B cell (primary cell): ENCODE data around the gene TUT1. TPM values are rescaled to one million over a fixed set of nuclear protein-coding genes. Genes with fewer than 3 reads are reported as not detected.

ENCODE experiments used
- ATAC-seq: fragments of 200-7000 bp; cut with Tn5 transposase; one replicate; pipeline ENCODE4 v1.10.0; 2021; ENCODE audit warnings: low read depth, mild to moderate bottlenecking, moderate number of reproducible peaks, moderate library complexity
- CTCF ChIA-PET: fragments of 350-600 bp; sonication (Branson Sonifier 250); formaldehyde crosslinking; loops from one replicate; lab custom pipeline; 2021; ENCODE audit warnings: antibody characterized with exemption, inconsistent platforms; lab: Charles Lee
- POLR2A ChIA-PET: fragments of 350-600 bp; sonication (Branson Sonifier 250); formaldehyde crosslinking; loops from one replicate; lab custom pipeline; 2021; ENCODE audit warnings: antibody characterized with exemption; lab: Charles Lee
- DNase-seq: peaks from one replicate; pipeline ENCODE4 v3.0.0; 2013
- H2AFZ ChIP-seq: 2 replicates; pipeline ENCODE4 v1.6.1; 2012; ENCODE audit warnings: mild to moderate bottlenecking, low read depth, low read length; ENCODE audit not compliant: insufficient read depth, poor library complexity, severe bottlenecking
- H3K27ac ChIP-seq, 2 donors: 1 replicate in 1 of 2; 2 replicates in 1 of 2; pipeline ENCODE4 v1.5.1; 2012 to 2013; ENCODE audit warnings: low read length in 2 of 2, mild to moderate bottlenecking in 2 of 2, moderate library complexity in 1 of 2
- H3K27me3 ChIP-seq, 4 experiments: fragments of 200-600 bp in 1 of 4; sonication (generic) in 1 of 4; replicated peaks in 1 of 4; 1 replicate in 2 of 4; 2 replicates in 2 of 4; pipeline versions ENCODE4 v1.6.1 to v1.7.0; 2013 to 2016; ENCODE audit warnings: low read length in 3 of 4, mild to moderate bottlenecking in 2 of 4, mixed read lengths in 1 of 4, moderate library complexity in 1 of 4; ENCODE audit not compliant: insufficient read depth in 4 of 4, control insufficient read depth in 3 of 4; ENCODE audit errors: control extremely low read depth in 1 of 4
- H3K36me3 ChIP-seq, 2 experiments: replicated peaks in 1 of 2; 1 replicate in 1 of 2; 2 replicates in 1 of 2; pipeline versions ENCODE4 v1.6.1 to v1.7.1; 2013; ENCODE audit warnings: low read length in 1 of 2; ENCODE audit not compliant: insufficient read depth in 2 of 2, control insufficient read depth in 1 of 2; ENCODE audit errors: control extremely low read depth in 1 of 2, extremely low read depth in 1 of 2
- H3K4me1 ChIP-seq, 2 donors: fragments of 200-600 bp in 1 of 2; sonication (generic) in 1 of 2; 1 replicate in 1 of 2; 2 replicates in 1 of 2; pipeline versions ENCODE4 v1.5.1 to v1.6.1; 2013 to 2017; ENCODE audit warnings: low read length in 2 of 2; ENCODE audit not compliant: control insufficient read depth in 2 of 2, insufficient read depth in 2 of 2
- H3K4me2 ChIP-seq: replicated peaks from 2 replicates; pipeline ENCODE3; 2012; ENCODE audit warnings: mild to moderate bottlenecking, low read depth, low read length; ENCODE audit not compliant: poor library complexity, severe bottlenecking
- H3K4me3 ChIP-seq, 5 experiments: fragments of 200-600 bp in 1 of 5; sonication (generic) in 1 of 5; 1 replicate in 3 of 5; 2 replicates in 2 of 5; pipeline versions ENCODE4 v1.5.1 to v1.7.0; 2011 to 2016; ENCODE audit warnings: low read length in 4 of 5, mild to moderate bottlenecking in 4 of 5, low read depth in 2 of 5, control low read depth in 1 of 5, moderate library complexity in 1 of 5; ENCODE audit not compliant: insufficient read depth in 1 of 5; ENCODE audit errors: control extremely low read depth in 1 of 5, extremely low read depth in 1 of 5
- H3K79me2 ChIP-seq: fragments of 200-600 bp; sonication (generic); one replicate; pipeline ENCODE4 v1.6.0; 2016; ENCODE audit warnings: low read length; ENCODE audit not compliant: control insufficient read depth, insufficient read depth
- H3K9ac ChIP-seq: fragments of 200-600 bp; sonication (generic); 2 replicates; pipeline ENCODE4 v1.6.1; 2017; ENCODE audit warnings: mild to moderate bottlenecking, low read length, moderate library complexity
- H3K9me3 ChIP-seq, 3 donors: one replicate each; pipeline versions ENCODE4 v1.6.1 to v1.7.1; 2013; ENCODE audit warnings: low read length in 2 of 3; ENCODE audit not compliant: control insufficient read depth in 2 of 3, insufficient read depth in 1 of 3; ENCODE audit errors: control extremely low read depth in 1 of 3
- H4K20me1 ChIP-seq: 2 replicates; pipeline ENCODE4 v1.6.0; 2012; ENCODE audit warnings: mild to moderate bottlenecking, low read length; ENCODE audit not compliant: insufficient read depth, control insufficient read depth, poor library complexity, severe bottlenecking
- H3K27ac Mint-ChIP-seq: one replicate; pipeline ENCODE4 v1.8.0; 2021; ENCODE audit warnings: mixed read lengths
- H3K27me3 Mint-ChIP-seq: one replicate; pipeline ENCODE4 v1.8.0; 2021; ENCODE audit warnings: mixed read lengths
- H3K4me1 Mint-ChIP-seq: one replicate; pipeline ENCODE4 v1.8.0; 2021; ENCODE audit warnings: mixed read lengths
- H3K4me3 Mint-ChIP-seq: one replicate; pipeline ENCODE4 v1.8.0; 2021; ENCODE audit warnings: mixed read lengths
- H3K9me3 Mint-ChIP-seq: one replicate; pipeline ENCODE4 v1.8.0; 2022; ENCODE audit warnings: mixed read lengths; ENCODE audit not compliant: insufficient read depth
- EZH2 ChIP-seq: IDR thresholded peaks from 2 replicates; pipeline ENCODE4 v1.6.1; 2012; ENCODE audit warnings: borderline replicate concordance, low read depth, mild to moderate bottlenecking, moderate library complexity, low read length; ENCODE audit not compliant: insufficient read depth, poor library complexity, severe bottlenecking
- WGBS: methylation state at CpG from one replicate; pipeline ENCODE4 v1.1.5; 2013; ENCODE audit warnings: missing lambda C conversion rate; ENCODE audit not compliant: insufficient coverage; 5-methylcytosine and 5-hydroxymethylcytosine counted together
- intact Hi-C: fragments of 100-400 bp; cut with micrococcal nuclease; formaldehyde crosslinking; loops from one replicate; pipeline ENCODE4 v1.10.0; 2022
- polyA plus RNA-seq: library from polyadenylated mRNA; depleted of rRNA; stranded (reverse); fragments of >200 nt; gene quantifications from 2 replicates; pipeline ENCODE4 v1.2.3, GENCODE V29; 2012
- total RNA-seq, 2 donors: library from RNA; stranded (reverse); fragments of 120-200 nt in 1 of 2; gene quantifications; 1 replicate in 1 of 2; 2 replicates in 1 of 2; pipeline versions ENCODE4 v1.2.3 to v1.2.4, GENCODE V29; 2013 to 2022
- TF ChIP-seq, protein P1 (sequence below): fragments of 200-600 bp; IDR thresholded peaks from one replicate; pipeline ENCODE4 v1.8.0; 2022; ENCODE audit warnings: antibody characterized with exemption, mild to moderate bottlenecking

TUT1 gene
- total and polyA plus RNA-seq, 2 donors (not counting 1 experiment from before 2014, with no cell fraction given), result 31.1 to 47.7 TPM

DNA sequence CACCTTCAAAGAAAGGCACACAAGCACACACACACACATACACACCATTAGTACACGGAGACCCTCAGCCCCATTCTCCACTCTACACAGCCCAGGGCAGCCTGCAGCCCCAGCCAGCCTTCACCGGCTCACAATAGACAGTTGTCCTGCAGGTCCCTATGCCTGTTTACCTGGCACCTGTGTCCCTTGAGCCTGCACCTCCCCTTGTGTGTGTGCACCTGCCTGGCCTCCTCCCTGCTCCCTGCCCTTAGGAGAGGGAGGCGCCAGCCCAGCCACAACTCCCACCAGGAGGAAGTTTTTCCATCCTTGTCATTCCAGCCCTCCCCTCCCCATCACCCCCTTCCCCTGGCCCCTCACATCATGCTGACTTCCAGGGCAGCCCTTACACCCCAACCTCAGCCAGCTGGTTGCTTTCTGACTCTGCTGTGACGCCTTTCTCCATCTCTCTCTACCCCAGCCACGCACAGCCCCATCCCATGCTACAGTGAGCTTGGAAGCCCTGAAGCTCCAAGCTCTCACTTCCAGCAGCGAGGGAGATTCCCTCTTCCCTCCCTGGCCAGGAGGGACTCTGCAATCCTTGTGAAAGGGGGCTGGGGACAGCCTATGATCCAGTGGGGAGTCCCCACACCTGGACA, 49.1 kb downstream of the TUT1 start:
- no peak for ATAC-seq
- Histone ChIP-seq H3K9me3 (no peaks in the 10 kb centered on the region), H4K20me1 (peaks cover 81% of the 10 kb centered on the region), H3K36me3 (peaks cover 0 to 7% of the 10 kb centered on the region in 2 experiments), H3K79me2 (peaks cover 91% of the 10 kb centered on the region), H3K4me3 (peak overlapping the region in 4 of 5 experiments; percentile 38 to 99 (median 94)), H3K27me3 (no peaks in the 10 kb centered on the region), H3K4me1 (peaks cover 65 to 83% of the 10 kb centered on the region in 2 donors), H2AFZ (no peak overlapping the region), H3K27ac (peak overlapping the region; percentile 91 to 94), H3K9ac (peak overlapping the region; percentile 98), H3K4me2 (peak overlapping the region; percentile 97)
- DNase-seq, result no peak
- POLR2A ChIA-PET, result interaction anchor here (1.0 to 7.3 kb wide), 5 partner anchors 14 to 117 kb away, joined by 3 to 119 read pairs (median 5); partner anchors contain the start of genes EEF1G and TUT1
- H3K27me3 Mint-ChIP-seq, result no peaks in the 10 kb centered on the region
- 62% methylated on average over 4 of the region's 6 CpGs for WGBS
- CTCF ChIA-PET, result interaction anchor here (0.6 to 11.1 kb wide), 28 partner anchors 13 to 312 kb away, joined by 3 to 376 read pairs (median 6); partner anchors contain the start of genes EEF1G, EML3, LBHD1 and ROM1
- H3K4me1 Mint-ChIP-seq, result peaks cover 79% of the 10 kb centered on the region
- intact Hi-C loops, result loop anchor here (5.0 kb wide), 2 partner anchors 45 to 50 kb away; partner anchors contain the start of gene TUT1
- no peaks in the 10 kb centered on the region for H3K9me3 Mint-ChIP-seq
- H3K4me3 Mint-ChIP-seq, result peak overlapping the region; percentile 97
- peak overlapping the region; percentile 97 for H3K27ac Mint-ChIP-seq
- TF ChIP-seq, protein P1, sequence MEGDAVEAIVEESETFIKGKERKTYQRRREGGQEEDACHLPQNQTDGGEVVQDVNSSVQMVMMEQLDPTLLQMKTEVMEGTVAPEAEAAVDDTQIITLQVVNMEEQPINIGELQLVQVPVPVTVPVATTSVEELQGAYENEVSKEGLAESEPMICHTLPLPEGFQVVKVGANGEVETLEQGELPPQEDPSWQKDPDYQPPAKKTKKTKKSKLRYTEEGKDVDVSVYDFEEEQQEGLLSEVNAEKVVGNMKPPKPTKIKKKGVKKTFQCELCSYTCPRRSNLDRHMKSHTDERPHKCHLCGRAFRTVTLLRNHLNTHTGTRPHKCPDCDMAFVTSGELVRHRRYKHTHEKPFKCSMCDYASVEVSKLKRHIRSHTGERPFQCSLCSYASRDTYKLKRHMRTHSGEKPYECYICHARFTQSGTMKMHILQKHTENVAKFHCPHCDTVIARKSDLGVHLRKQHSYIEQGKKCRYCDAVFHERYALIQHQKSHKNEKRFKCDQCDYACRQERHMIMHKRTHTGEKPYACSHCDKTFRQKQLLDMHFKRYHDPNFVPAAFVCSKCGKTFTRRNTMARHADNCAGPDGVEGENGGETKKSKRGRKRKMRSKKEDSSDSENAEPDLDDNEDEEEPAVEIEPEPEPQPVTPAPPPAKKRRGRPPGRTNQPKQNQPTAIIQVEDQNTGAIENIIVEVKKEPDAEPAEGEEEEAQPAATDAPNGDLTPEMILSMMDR, result no peak
- no peak for TF ChIP-seq EZH2
